ENCODE measurements around the gene SPEM3.

SPEM3 gene

GRCh38 chr17:7438656-7439460 lies 10.2 kb downstream of the SPEM3 start:
- no peaks in the 10 kb centered on the region for H4K20me1 ChIP-seq (ENCODE audit: insufficient read depth, low read length)
- no peaks in the 10 kb centered on the region for H3K9me3 ChIP-seq (ENCODE audit: insufficient read depth, low read length)
- H3K4me2 ChIP-seq (ENCODE audit: low read length), result no peak overlapping the region
- H3K36me3 ChIP-seq (replicated peaks; ENCODE audit: low read depth, low read length), result no peaks in the 10 kb centered on the region
- no peaks in the 10 kb centered on the region for H3K79me2 ChIP-seq (ENCODE audit: low read length)
- H3K4me3 ChIP-seq (ENCODE audit: low read length), result no peak overlapping the region
- no peak overlapping the region for H3K27ac ChIP-seq (ENCODE audit: low read length)
- H2AFZ ChIP-seq (ENCODE audit: low read depth, low read length), result no peak overlapping the region
- TF ChIP-seq CTCF (IDR thresholded peaks at IDR 0.05; ENCODE audit: low read depth, low read length), result no peak
- TF ChIP-seq EZH2phosphoT487 (IDR thresholded peaks at IDR 0.05; ENCODE audit: low read depth), result no peak
- 0 out of 2 replicates have a peak, but pooled peaks cover 3% of the 10 kb centered on the region for H3K27me3 ChIP-seq (ENCODE audit: low read depth, low read length)
- H3K4me1 ChIP-seq (ENCODE audit: low read length), result peaks cover 12% of the 10 kb centered on the region
- no peak overlapping the region for H3K9ac ChIP-seq (ENCODE audit: low read length)

- Histone ChIP-seq H3K9ac (ENCODE audit: low read length) (peak within 1 kb of the TSS; percentile 35; the same call in 1 of the 2 replicates), H3K4me3 (ENCODE audit: low read length) (peak within 1 kb of the TSS; percentile 74), H3K4me2 (ENCODE audit: low read length) (peak within 1 kb of the TSS; percentile 60), H3K27ac (ENCODE audit: low read length) (no peak within 1 kb of the TSS), H4K20me1 (ENCODE audit: insufficient read depth, low read length) (no peaks in the 10 kb centered on the region), H3K36me3 (replicated peaks; ENCODE audit: low read depth, low read length) (no peaks in the 10 kb centered on the region), H3K9me3 (ENCODE audit: insufficient read depth, low read length) (no peaks in the 10 kb centered on the region), H3K27me3 (ENCODE audit: low read depth, low read length) (0 out of 2 replicates have a peak, but pooled peaks cover 3% of the 10 kb centered on the region), H3K79me2 (ENCODE audit: low read length) (no peaks in the 10 kb centered on the region), H2AFZ (ENCODE audit: low read depth, low read length) (no peak within 1 kb of the TSS), H3K4me1 (ENCODE audit: low read length) (peaks cover 12% of the 10 kb centered on the region)
- no peak for TF ChIP-seq CTCF (IDR thresholded peaks at IDR 0.05; ENCODE audit: low read depth, low read length)
- TF ChIP-seq EZH2phosphoT487 (IDR thresholded peaks at IDR 0.05; ENCODE audit: low read depth), result no peak
Observed at GRCh38 chr17:7439462-7440112, 10.9 kb downstream of the SPEM3 start, which contains the start of gene FGF11. TSS of gene FGF11 (plus strand) at chr17:7439512. CDS start at chr17:7439621, 109 bp downstream.

- peak overlapping the region; percentile 74 for H3K4me3 ChIP-seq (ENCODE audit: low read length)
- no peaks in the 10 kb centered on the region for H3K79me2 ChIP-seq (ENCODE audit: low read length)
- peak overlapping the region; percentile 60 for H3K4me2 ChIP-seq (ENCODE audit: low read length)
- no peak overlapping the region for H2AFZ ChIP-seq (ENCODE audit: low read depth, low read length)
- peaks cover 12% of the 10 kb centered on the region for H3K4me1 ChIP-seq (ENCODE audit: low read length)
- peak overlapping the region; percentile 35; the same call in 1 of the 2 replicates for H3K9ac ChIP-seq (ENCODE audit: low read length)
- 0 out of 2 replicates have a peak, but pooled peaks cover 3% of the 10 kb centered on the region for H3K27me3 ChIP-seq (ENCODE audit: low read depth, low read length)
- no peak overlapping the region for H3K27ac ChIP-seq (ENCODE audit: low read length)
- no peaks in the 10 kb centered on the region for H3K9me3 ChIP-seq (ENCODE audit: insufficient read depth, low read length)
- no peaks in the 10 kb centered on the region for H4K20me1 ChIP-seq (ENCODE audit: insufficient read depth, low read length)
- H3K36me3 ChIP-seq (replicated peaks; ENCODE audit: low read depth, low read length), result no peaks in the 10 kb centered on the region
- TF ChIP-seq CTCF (IDR thresholded peaks at IDR 0.05; ENCODE audit: low read depth, low read length), result no peak
- no peak for TF ChIP-seq EZH2phosphoT487 (IDR thresholded peaks at IDR 0.05; ENCODE audit: low read depth)
Observed at GRCh38 chr17:7440113-7440833, 11.6 kb downstream of the SPEM3 start.
